Stimulated activated naive CD8-positive, alpha-beta T cell treated with anti-CD3 and anti-CD28 coated beads, Interleukin-15, amount 100 ng/mL, for 72 hours (primary cell): ENCODE results near the gene LRRC53.

Experiments
- ATAC-seq: fragments of 150-1000 bp; cut with Tn5 transposase; 2 replicates; pipeline ENCODE4 v1.10.0; 2021; ENCODE audit warnings: mild to moderate bottlenecking, moderate library complexity
- DNase-seq, 2 donors: peaks; one replicate each; pipeline ENCODE4 v3.0.0; 2021 to 2022
- H3K27ac Mint-ChIP-seq, 2 donors: one replicate each; pipeline ENCODE4 v1.8.0; 2022; ENCODE audit warnings: mild to moderate bottlenecking in 2 of 2, mixed read lengths in 2 of 2, moderate library complexity in 2 of 2
- H3K27me3 Mint-ChIP-seq: one replicate; pipeline ENCODE4 v1.8.0; 2022; ENCODE audit warnings: mixed read lengths
- H3K4me1 Mint-ChIP-seq: one replicate; pipeline ENCODE4 v1.8.0; 2022; ENCODE audit warnings: mild to moderate bottlenecking, mixed read lengths
- H3K4me3 Mint-ChIP-seq, 2 donors: one replicate each; pipeline ENCODE4 v1.8.0; 2022; ENCODE audit warnings: mild to moderate bottlenecking in 2 of 2, mixed read lengths in 2 of 2, moderate library complexity in 1 of 2
- H3K9me3 Mint-ChIP-seq, 2 donors: one replicate each; pipeline ENCODE4 v1.8.0; 2022; ENCODE audit warnings: mixed read lengths in 2 of 2

LRRC53 gene

GRCh38 chr1:74468982-74469603 is 43.3 kb downstream of the LRRC53 start:
- no peak for DNase-seq
- no peak for ATAC-seq
- H3K4me3 Mint-ChIP-seq, result no peak overlapping the region

DNA sequence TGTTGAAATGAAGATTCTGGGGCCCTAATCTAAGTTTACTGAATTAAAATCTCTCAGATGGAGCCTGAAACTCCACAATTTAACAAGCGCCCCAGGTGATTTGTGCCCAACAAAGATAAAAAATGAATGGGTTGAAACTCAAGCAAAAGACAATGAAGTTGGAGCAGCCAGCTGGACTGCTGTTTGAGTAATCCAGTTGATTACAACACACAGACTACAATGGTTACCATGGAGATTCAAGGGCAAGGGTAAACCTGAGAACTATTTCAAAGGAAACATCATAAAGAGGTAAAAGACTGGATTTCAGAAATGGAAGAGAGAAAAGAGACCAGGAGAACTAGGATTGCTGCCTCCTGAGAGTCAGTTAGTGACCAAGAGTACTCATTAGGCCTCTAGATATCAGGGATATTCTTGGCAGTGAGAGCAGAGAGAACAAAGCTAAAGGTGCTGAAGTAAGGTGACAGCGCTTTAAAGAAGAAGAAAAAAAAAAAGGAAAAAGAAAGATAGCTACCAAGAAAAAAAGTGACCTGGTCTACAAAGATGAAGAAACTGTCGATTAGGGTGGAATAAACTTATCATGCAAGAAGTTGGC is 44.5 kb downstream of the LRRC53 start:
- DNase-seq (no peak), ATAC-seq (no peak)
- Mint-ChIP-seq H3K4me3 (no peak overlapping the region), H3K27me3 (peaks cover 12% of the 10 kb centered on the region), H3K27ac (no peak overlapping the region), H3K4me1 (no peaks in the 10 kb centered on the region), H3K9me3 (no peaks in the 10 kb centered on the region)

More at GRCh38 chr1:74468982-74469603, 43.3 kb downstream of the LRRC53 start:
- peaks cover 12% of the 10 kb centered on the region for H3K27me3 Mint-ChIP-seq
- no peaks in the 10 kb centered on the region for H3K9me3 Mint-ChIP-seq
- no peak overlapping the region for H3K27ac Mint-ChIP-seq
- no peaks in the 10 kb centered on the region for H3K4me1 Mint-ChIP-seq

DNA sequence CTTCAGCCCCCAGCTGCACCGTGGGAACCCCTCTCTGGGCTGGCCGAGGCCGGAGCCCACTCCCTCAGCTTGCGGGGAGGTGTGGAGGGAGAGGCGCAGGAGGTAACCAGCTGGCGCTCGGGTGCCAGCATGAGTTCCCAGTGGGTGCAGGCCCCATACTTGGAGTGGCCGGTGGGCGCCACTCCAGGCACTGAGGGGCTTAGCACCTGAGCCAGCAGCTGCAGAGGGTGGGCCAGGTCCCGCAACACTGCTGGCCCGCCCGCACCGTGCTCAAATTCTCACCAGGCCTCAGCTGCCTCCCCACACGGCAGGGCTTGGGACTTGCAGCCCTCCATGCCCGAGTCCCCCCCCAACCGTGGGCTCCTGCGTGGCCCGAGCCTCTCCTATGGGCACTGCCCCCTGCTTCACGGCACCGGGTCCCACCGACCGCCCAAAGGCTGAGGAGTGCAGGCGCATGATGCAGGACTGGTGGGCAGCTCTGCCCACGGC is 47.2 kb downstream of the LRRC53 start:
- Mint-ChIP-seq H3K4me1 (no peaks in the 10 kb centered on the region), H3K27ac (no peak overlapping the region), H3K9me3 (no peaks in the 10 kb centered on the region), H3K27me3 (peaks cover 12% of the 10 kb centered on the region), H3K4me3 (no peak overlapping the region)
- ATAC-seq (no peak), DNase-seq (no peak)

GRCh38 chr1:74464037-74464436 is 48.4 kb downstream of the LRRC53 start:
- DNase-seq, result no peak
- no peak for ATAC-seq
- Mint-ChIP-seq H3K4me3 (no peak overlapping the region), H3K4me1 (no peaks in the 10 kb centered on the region), H3K9me3 (no peaks in the 10 kb centered on the region), H3K27me3 (peaks cover 12% of the 10 kb centered on the region), H3K27ac (no peak overlapping the region)

DNA sequence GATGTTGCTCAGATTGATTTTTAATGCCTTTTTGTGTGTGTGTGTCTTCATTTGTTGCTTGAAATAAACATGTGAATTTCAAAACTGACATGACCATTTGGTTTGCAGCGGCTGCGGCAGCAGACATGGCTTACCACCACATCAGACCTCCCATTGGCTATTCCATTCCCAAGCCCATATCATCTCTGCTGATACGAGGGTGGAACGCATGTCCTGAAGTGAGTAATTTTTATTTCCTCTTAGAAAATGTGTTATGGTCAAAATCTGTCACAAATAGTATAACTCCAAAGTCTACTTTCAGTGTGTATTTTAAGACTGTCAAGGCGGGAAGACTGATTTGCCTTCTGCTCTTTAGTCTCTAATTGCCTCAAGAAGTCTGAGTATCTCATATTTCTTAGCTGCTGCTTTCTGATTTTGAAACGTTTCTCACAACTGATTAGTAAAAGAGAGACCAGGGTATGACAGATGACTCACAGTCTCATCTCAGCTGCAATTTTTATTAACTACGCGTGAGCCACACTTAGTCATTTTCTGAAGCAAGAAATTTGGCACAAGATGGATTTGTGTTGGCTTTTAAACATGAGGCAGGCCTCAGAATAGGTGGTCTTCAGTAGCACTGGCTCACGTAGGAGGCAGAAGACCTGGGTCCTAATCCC is 49.0 kb downstream of the LRRC53 start:
- no peak overlapping the region for H3K27ac Mint-ChIP-seq
- no peak overlapping the region for H3K4me3 Mint-ChIP-seq
- DNase-seq (no peak), ATAC-seq (no peak)
- no peaks in the 10 kb centered on the region for H3K9me3 Mint-ChIP-seq
- no peaks in the 10 kb centered on the region for H3K4me1 Mint-ChIP-seq
- peaks cover 12% of the 10 kb centered on the region for H3K27me3 Mint-ChIP-seq

- no peak overlapping the region for H3K4me3 Mint-ChIP-seq
- no peak for ATAC-seq
- no peak for DNase-seq
- H3K4me1 Mint-ChIP-seq, result no peaks in the 10 kb centered on the region
- H3K27me3 Mint-ChIP-seq, result no peaks in the 10 kb centered on the region
- no peaks in the 10 kb centered on the region for H3K9me3 Mint-ChIP-seq
- H3K27ac Mint-ChIP-seq, result no peak overlapping the region
Observed at GRCh38 chr1:74457253-74457652, 55.2 kb downstream of the LRRC53 start.

DNA sequence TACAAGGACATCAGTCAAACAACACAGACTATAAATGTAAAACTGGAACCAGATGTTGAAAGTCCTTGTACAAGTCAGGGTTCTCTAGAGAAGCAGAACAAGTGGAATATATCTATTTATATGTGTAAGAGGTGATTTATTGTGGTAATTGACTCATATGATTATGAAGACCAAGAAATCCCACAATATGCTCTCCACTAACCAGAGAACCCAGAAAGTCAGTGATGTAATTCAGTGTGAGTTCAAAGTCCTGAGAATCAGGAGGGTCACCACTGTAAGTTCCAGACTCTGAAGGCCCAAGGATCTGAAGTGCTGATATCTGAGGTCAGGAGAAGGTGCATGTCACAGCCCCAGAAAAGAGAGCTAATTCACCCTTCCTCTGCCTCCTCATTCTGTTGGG is 57.0 kb downstream of the LRRC53 start:
- Mint-ChIP-seq H3K27ac (no peak overlapping the region), H3K4me3 (no peak overlapping the region), H3K9me3 (no peaks in the 10 kb centered on the region), H3K4me1 (no peaks in the 10 kb centered on the region), H3K27me3 (no peaks in the 10 kb centered on the region)
- no peak for ATAC-seq
- no peak for DNase-seq

DNA sequence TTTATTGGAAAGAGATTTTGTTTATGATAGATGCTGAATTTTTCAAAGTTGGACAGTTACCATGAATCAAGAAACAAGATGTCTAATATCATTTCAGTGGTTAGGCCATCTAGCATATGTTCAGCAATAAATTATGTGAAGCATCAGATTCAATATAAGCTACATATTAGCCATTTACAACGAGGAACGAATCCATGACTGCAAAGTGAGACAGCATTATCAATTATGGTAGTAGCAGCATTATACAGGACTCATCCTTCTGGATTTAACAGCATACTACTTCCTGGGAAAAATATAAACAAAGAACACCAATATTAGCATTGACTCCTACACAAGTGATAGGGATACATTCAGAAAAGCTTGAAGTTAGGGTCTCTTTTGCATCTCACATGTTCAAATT is 59.1 kb downstream of the LRRC53 start:
- Mint-ChIP-seq H3K4me1 (no peaks in the 10 kb centered on the region), H3K4me3 (no peak overlapping the region)
- no peak for ATAC-seq

DNA sequence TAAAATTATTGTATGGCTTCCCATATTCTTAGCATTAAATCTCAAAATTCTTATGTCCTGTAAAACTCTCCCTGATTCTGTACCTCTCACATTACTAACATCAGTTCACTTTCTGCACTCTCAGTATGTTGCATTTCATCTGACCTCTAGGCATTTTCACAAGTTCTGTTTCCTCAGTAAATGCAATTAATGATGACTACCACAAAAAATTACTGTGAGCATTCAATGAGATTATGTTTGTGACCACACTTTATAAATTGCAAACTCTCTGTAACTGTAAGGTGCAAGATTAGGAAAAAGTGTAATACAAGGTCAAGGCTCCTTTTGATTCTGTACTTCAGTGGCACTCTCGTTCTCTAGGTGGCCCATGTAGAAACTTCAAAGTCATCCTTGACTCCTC is 60.4 kb downstream of the LRRC53 start:
- ATAC-seq, result no peak
- H3K27me3 Mint-ChIP-seq, result no peaks in the 10 kb centered on the region

More for the DNA sequence above, 59.1 kb downstream of the LRRC53 start:
- no peaks in the 10 kb centered on the region for H3K27me3 Mint-ChIP-seq
- no peaks in the 10 kb centered on the region for H3K9me3 Mint-ChIP-seq
- no peak overlapping the region for H3K27ac Mint-ChIP-seq
- DNase-seq, result no peak

GRCh38 chr1:74437035-74437434 is 75.4 kb downstream of the LRRC53 start:
- H3K9me3 Mint-ChIP-seq, result peaks cover 0 to 8% of the 10 kb centered on the region in 2 donors
- no peak overlapping the region for H3K4me3 Mint-ChIP-seq
- no peak overlapping the region for H3K27ac Mint-ChIP-seq
- H3K4me1 Mint-ChIP-seq, result no peaks in the 10 kb centered on the region
- H3K27me3 Mint-ChIP-seq, result no peaks in the 10 kb centered on the region
- DNase-seq (no peak), ATAC-seq (no peak)

More for the DNA sequence above, 60.4 kb downstream of the LRRC53 start:
- H3K9me3 Mint-ChIP-seq, result no peaks in the 10 kb centered on the region
- no peaks in the 10 kb centered on the region for H3K4me1 Mint-ChIP-seq
- no peak overlapping the region for H3K27ac Mint-ChIP-seq
- DNase-seq, result no peak
- no peak overlapping the region for H3K4me3 Mint-ChIP-seq

DNA sequence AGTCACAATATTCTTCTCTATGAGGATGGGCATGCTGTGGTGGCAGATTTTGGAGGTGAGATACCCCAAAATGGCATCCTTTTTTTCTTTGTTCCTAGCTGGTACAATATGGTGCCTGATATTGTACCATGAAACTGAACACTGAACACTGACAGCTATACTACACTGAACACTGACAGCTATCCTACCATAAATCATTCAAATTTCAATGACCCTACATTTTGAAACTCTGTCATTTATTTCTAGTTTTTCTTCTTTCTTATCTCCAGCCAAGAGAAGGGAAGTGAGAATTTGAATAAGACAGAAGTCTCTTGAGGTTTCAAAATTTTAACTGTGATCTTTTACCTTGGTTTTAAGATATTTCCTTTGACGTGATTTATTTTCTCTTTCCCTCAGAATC is 76.3 kb downstream of the LRRC53 start:
- no peak for ATAC-seq
- no peaks in the 10 kb centered on the region for H3K27me3 Mint-ChIP-seq
- no peak overlapping the region for H3K27ac Mint-ChIP-seq
- H3K9me3 Mint-ChIP-seq, result peaks cover 0 to 4% of the 10 kb centered on the region in 2 donors
- H3K4me1 Mint-ChIP-seq, result no peaks in the 10 kb centered on the region
- H3K4me3 Mint-ChIP-seq, result no peak overlapping the region
- no peak for DNase-seq

GRCh38 chr1:74434321-74434720 is 78.1 kb downstream of the LRRC53 start:
- no peaks in the 10 kb centered on the region for H3K4me1 Mint-ChIP-seq
- no peaks in the 10 kb centered on the region for H3K27me3 Mint-ChIP-seq
- DNase-seq, result no peak
- ATAC-seq, result no peak
- H3K4me3 Mint-ChIP-seq, result no peak overlapping the region
- no peak overlapping the region for H3K27ac Mint-ChIP-seq
- H3K9me3 Mint-ChIP-seq, result no peaks in the 10 kb centered on the region

- Mint-ChIP-seq H3K9me3 (no peaks in the 10 kb centered on the region), H3K4me1 (no peaks in the 10 kb centered on the region), H3K27ac (no peak overlapping the region), H3K4me3 (no peak overlapping the region), H3K27me3 (no peaks in the 10 kb centered on the region)
- ATAC-seq, result no peak
- no peak for DNase-seq
Observed at GRCh38 chr1:74432325-74432724, 80.1 kb downstream of the LRRC53 start.

GRCh38 chr1:74431531-74431930 is 80.9 kb downstream of the LRRC53 start:
- Mint-ChIP-seq H3K4me3 (no peak overlapping the region), H3K9me3 (no peaks in the 10 kb centered on the region), H3K4me1 (no peaks in the 10 kb centered on the region), H3K27me3 (no peaks in the 10 kb centered on the region), H3K27ac (peak overlapping the region in 1 of 2 donors; percentile 43)
- ATAC-seq, result no peak
- DNase-seq, result no peak

GRCh38 chr1:74430342-74430934 is 82.0 kb downstream of the LRRC53 start:
- ATAC-seq, result no peak
- H3K4me3 Mint-ChIP-seq, result no peak overlapping the region
- no peaks in the 10 kb centered on the region for H3K9me3 Mint-ChIP-seq
- no peaks in the 10 kb centered on the region for H3K27me3 Mint-ChIP-seq
- H3K4me1 Mint-ChIP-seq, result no peaks in the 10 kb centered on the region
- no peak overlapping the region for H3K27ac Mint-ChIP-seq
- DNase-seq, result no peak

DNA sequence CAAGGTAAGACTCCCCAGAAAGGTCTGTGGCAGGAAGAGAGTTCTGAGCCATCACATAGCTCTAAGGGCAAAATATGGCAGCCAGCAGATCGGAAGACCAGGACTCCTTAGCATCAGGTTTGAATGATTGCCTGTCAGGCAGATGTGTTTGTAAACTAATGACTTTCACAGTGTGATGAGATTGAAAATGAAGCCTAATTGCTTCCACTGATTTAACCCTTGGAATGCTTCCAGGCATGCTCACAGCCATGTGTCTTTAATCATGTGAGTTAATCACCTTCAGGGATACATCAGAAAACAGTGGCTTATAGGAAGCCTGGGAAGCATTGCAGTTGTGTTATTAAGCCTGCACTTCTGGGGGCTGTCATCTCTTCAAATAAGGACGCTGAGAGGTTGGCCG is 82.8 kb downstream of the LRRC53 start:
- no peaks in the 10 kb centered on the region for H3K27me3 Mint-ChIP-seq
- no peak for DNase-seq
- no peak overlapping the region for H3K27ac Mint-ChIP-seq
- no peak for ATAC-seq
- H3K4me1 Mint-ChIP-seq, result no peaks in the 10 kb centered on the region
- no peak overlapping the region for H3K4me3 Mint-ChIP-seq
- H3K9me3 Mint-ChIP-seq, result no peaks in the 10 kb centered on the region
